GM12801 (cell line): Measurements from ENCODE around the gene CCDC88C.

Source experiments
- CTCF ChIP-seq: IDR thresholded peaks from one replicate; pipeline ENCODE4 v1.5.1; 2011; ENCODE audit warnings: control low read depth; ENCODE audit not compliant: insufficient read length; ENCODE audit errors: extremely low read depth

CCDC88C gene

GRCh38 chr14:91277546-91278382 is 139.9 kb downstream of the CCDC88C start:
- TF ChIP-seq CTCF, result no peak

- TF ChIP-seq CTCF, result no peak
Measured at GRCh38 chr14:91274796-91275195, 142.8 kb downstream of the CCDC88C start.

- TF ChIP-seq CTCF, result no peak
Measured at GRCh38 chr14:91273885-91274273, 143.7 kb downstream of the CCDC88C start.

GRCh38 chr14:91273273-91273884 is 144.2 kb downstream of the CCDC88C start:
- no peak for TF ChIP-seq CTCF

- TF ChIP-seq CTCF, result no peak
Measured at GRCh38 chr14:91272341-91273272, 145.0 kb downstream of the CCDC88C start.

GRCh38 chr14:91271639-91272038 is 146.0 kb downstream of the CCDC88C start:
- no peak for TF ChIP-seq CTCF

GRCh38 chr14:91270619-91271018 is 147.0 kb downstream of the CCDC88C start:
- no peak for TF ChIP-seq CTCF
